ENCODE results near the gene ENPP1.

The ENPP1 gene

DNA sequence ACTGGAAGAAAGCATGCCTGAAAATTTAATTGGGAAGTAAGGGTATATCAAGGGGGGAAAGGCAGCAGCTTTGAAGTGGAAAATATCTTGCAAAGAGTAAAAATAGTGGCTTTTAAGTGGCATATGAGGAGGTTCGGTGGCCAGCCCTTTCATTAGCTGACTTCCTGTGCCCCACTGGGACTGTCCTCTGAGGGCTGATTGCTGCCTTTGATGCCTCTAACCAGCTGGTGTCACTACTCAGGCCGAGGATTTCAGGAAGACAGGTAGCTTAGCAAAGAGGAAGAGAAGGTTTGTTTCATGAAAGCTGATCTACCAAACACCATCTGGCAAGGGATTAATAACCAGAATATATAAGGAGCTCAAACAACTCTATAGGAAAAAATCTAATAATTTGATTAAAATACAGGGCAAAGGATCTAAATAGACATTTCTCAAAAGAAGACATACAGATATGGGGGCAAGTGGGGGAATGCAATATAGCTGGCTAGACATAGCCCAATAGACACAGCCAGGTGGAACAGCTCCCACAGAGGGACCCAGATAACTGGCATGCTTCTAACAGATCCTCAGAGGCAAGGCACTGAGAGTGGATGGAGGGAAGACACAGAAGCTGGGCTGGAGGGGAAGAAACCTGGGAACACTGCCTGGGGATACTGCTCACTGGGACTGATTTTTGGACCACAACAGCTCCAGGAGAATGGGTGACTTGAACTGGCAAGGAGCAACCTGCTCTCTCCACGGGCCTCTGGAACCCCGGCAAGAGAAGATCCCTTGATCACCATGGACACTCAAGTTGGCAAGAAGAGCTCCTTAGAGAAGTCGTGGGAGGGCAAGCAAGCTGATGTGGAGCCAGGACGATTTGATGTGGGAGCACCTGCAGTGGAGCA lies 110.2 kb downstream of the ENPP1 start:
- DNase-seq: peak; percentile 33

DNA sequence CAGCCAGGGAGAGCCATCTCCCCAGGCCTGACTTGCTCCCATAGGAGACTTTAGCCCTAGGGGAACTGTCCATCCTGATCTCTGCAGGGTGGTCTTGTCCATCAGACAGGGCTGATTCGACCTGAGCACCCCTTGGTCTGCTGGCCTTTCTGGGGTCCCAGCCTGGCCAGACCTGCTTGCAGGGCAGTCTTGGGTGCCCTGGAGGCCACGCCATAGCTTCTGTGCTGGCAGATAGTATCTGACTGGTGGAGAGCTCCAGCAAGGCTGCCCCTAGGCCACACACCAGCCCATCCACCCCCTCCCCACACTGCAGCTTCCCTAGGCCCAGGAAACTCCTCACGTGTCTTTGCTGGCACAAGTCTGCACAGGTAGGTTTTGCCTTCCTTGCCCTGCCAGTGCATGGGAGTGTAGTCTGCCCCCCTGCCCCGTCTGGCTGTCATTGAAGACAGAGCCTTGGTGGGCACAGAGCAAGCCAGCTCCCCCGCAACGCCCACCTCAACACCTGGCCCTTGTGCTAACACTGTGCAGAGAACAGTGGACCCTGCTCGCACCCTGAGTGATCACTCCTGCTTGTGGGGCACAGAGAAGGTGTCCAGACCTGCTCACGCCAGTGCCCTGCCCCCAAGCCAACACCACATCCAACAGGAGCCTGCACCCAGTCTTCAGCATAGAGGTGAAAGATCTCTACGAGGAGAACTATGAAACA lies 111.0 kb downstream of the ENPP1 start:
- DNase-seq: no peak

DNA sequence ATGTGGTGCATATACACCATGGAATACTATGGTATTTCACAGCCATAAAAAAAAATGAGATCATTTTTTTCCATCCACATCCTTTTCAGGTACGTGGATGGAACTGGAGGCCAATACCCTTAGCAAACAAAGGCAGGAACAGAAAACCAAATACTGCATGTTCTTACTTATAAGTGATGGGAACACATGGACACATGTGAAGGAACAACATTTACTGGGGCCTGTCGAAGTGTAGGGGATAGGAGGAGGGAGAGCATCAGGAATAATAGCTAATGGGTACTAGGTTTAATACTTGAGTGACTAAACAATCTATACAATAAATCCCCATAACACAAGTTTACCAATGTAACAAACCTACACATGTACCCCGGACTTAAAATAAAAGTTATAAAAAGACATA lies 112.8 kb downstream of the ENPP1 start:
- no peak for DNase-seq

DNA sequence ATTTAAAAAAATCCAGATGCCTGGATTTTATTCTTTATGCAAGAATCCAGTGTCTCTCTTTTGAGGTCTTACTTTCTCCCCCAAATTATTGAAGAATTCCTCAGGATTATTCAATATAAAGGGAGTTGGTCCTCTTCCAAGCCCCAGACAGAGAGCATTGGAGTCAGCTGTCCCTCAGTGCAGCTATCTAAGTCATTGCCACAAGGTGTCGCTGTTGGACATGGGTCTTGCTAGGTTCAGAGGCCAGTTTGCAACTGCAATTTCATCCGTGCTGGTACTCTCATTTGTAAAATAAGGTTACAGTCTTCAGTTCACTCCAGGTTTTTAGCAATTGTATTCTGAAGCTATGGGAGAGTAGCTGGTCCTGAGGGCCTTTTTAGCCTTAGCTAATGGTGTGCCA lies 115.5 kb downstream of the ENPP1 start:
- DNase-seq: peak; percentile 76

DNA sequence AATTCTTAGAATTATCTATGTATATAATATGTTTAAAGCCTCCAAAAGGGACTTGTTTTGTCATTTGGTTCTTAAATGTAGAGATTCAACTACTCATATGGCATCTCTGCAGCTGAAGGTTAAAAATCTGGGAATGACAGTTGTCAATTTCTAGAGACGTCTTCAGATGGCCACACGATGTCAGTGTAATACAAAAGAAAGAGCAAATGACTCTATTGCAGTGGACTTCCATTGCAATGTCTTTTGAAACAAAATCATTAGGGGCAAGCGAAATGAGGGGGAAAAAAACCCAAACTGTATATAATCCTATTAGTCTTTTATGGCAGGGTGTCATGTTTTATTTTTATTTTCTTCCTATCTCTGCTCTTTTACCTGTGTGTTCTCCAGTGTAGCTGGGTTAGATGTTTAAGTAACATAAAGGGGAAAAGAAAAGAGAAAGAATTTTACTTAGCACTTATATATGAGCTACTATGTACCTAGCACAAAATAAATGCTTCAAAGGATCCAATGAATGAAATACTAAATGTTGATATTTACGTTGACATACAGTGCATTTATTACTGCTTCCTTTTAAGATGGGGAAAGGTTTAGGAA lies 117.2 kb downstream of the ENPP1 start:
- DNase-seq: peak; percentile 54

GRCh38 chr6:131929264-131929663 lies 121.4 kb downstream of the ENPP1 start:
- DNase-seq: peak; percentile 14

DNA sequence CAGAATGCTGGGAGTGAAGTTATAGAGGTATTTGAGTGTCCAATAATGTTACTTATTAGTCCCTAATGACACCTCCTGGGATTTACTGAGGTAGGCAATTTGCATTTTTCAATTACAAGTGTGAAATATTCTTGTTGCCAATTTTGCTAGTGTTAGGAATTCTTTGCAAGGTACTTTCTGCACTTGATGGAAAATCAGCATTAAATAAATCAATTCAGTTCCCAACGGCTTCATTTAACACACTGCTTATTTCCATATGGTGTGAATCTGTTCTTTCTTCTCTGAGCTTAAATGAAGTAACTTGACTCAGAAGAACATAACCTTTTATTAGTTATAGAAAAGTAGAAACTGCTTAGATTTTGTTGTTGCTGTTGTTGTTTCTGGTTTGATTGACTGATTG lies 122.2 kb downstream of the ENPP1 start:
- DNase-seq: no peak

GRCh38 chr6:131931063-131931750 lies 123.4 kb downstream of the ENPP1 start:
- no peak for DNase-seq

DNA sequence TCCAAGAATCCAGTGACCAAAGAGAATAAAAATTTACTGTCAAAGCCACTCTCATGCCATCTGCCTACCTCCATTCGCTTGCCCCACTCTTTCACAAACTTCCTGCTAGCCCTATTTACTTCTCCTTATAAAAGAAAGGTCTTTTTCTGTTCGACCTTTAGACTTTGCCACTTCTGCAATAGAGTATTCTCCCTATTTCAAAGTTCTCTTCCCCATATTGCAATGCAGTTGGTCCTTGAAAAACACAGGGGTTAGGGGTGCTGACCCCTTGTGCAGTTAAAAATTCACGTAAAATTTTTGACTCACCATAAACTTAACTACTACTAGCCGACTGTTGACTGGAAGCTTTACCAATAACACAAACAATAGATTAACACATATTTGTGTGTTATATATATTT lies 128.3 kb downstream of the ENPP1 start:
- DNase-seq: no peak

DNA sequence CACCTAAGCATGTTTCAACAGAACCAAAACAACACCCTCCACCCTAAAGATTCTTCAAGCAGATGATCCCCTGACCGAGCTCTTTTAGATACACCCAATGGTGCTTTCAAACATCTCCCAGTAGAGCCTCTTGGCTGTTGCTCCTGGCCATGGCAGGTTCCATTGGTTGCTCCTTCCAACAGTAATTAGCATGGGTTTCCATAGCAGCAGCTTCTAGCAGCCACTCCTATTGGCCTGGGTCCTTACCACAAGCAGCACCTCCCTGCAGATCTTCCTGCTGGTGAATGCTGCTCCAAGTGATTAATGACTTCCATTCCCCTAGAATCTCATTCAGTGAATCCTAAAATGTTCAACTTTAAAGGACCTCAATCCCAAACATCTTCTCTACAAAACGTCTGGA lies 129.4 kb downstream of the ENPP1 start:
- peak; percentile 6 for DNase-seq

DNA sequence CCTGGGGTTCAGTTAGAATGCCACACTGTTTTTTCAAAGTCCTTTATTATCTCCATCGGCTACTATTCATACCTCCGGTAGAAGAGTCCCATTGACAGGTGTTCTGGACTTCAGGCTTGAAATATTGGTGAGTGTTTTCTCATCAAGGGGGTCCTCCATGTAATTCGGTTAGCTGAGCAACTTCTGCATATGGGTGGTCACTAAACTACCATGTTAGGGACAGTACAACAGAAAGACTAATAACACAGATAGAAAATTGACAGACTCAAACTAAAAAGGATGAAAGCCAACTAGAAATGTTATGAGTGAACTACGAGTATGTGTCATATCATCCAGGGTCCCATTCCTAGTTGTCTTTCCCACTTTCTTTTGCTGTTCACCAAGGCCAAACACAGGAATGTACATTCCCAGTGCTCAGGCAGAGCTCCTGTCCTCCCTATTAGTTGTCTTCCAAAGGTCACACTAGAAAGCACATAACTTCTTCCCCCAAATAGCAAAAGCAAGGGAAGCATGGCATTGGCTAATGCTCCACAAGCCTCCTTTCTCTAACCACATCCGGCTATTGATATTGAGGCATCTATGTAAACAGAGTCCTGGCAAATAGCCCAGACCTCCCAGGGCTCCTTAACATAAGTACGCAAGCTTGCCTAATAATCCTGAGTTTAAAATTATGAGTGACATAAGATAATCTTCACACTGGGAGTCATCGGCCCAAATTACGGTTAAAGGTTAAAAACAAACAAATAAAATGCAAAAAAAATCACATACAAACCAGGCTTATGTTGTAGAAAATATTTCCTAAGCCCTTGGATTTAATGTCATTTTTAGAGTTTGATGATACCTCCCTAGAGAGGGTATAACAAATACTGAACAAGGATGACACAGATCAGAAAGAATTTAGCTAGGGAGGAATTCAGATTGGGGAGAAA lies 130.1 kb downstream of the ENPP1 start:
- peak; percentile 11 for DNase-seq
